Liver (tissue), 3 donors: ENCODE measurements around the gene KCNQ5.
"Not testable (repeated sequence)": the region's sequence is repeated elsewhere in the genome, so short reads cannot be mapped to it uniquely, and the experiment has no call there.

Experiments used
- CTCF ChIP-seq: fragments of 150-350 bp; IDR thresholded peaks from 2 replicates; pipeline ENCODE4 v1.5.1; 2017; ENCODE audit warnings: improper control_type of control experiment, low read depth, low read length; ENCODE audit not compliant: missing input control
- EGR1 ChIP-seq, 2 donors: IDR thresholded peaks; 2 replicates each; pipeline ENCODE4 v1.6.1; 2016 to 2018; ENCODE audit warnings: antibody characterized with exemption in 2 of 2, low read depth in 2 of 2
- GABPA ChIP-seq, 2 donors: IDR thresholded peaks in 1 of 2; conservative IDR thresholded peaks in 1 of 2; 2 replicates each; pipeline ENCODE4 v1.6.1; 2016; ENCODE audit warnings: antibody characterized with exemption in 2 of 2, mild to moderate bottlenecking in 1 of 2, moderate library complexity in 1 of 2
- MAX ChIP-seq: IDR thresholded peaks from 2 replicates; pipeline ENCODE4 v1.6.1; 2016; ENCODE audit warnings: antibody characterized with exemption
- NR2F2 ChIP-seq: IDR thresholded peaks from 2 replicates; pipeline ENCODE4 v1.6.1; 2016; ENCODE audit warnings: antibody characterized with exemption
- REST ChIP-seq: IDR thresholded peaks from 2 replicates; pipeline ENCODE4 v1.6.1; 2016; ENCODE audit warnings: antibody characterized with exemption, mild to moderate bottlenecking
- RXRA ChIP-seq, 2 donors: IDR thresholded peaks; 2 replicates each; pipeline ENCODE4 v1.6.1; 2017 to 2018; ENCODE audit warnings: antibody characterized with exemption in 2 of 2, mild to moderate bottlenecking in 1 of 2
- SP1 ChIP-seq: IDR thresholded peaks from 2 replicates; pipeline ENCODE4 v1.6.1; 2018; ENCODE audit warnings: antibody characterized with exemption, mild to moderate bottlenecking
- TAF1 ChIP-seq: conservative IDR thresholded peaks from 2 replicates; pipeline ENCODE4 v1.6.1; 2016; ENCODE audit warnings: antibody characterized with exemption, mild to moderate bottlenecking
- YY1 ChIP-seq: IDR thresholded peaks from 2 replicates; pipeline ENCODE4 v1.6.1; 2016; ENCODE audit warnings: antibody characterized with exemption, mild to moderate bottlenecking
- ZBTB33 ChIP-seq: IDR thresholded peaks from 2 replicates; pipeline ENCODE4 v1.6.1; 2016; ENCODE audit warnings: antibody characterized with exemption
- donor health status: healthy.
- donor health status: healthy.

- not testable (repeated sequence) for TF ChIP-seq MAX; CTCF; NR2F2; YY1; TAF1; ZBTB33; RXRA (IDR thresholded peaks at IDR 0.05); GABPA (IDR thresholded peaks at IDR 0.05 in 1 of 2, conservative IDR thresholded peaks at IDR 0.05 in 1 of 2); REST; SP1; EGR1 (IDR thresholded peaks at IDR 0.05; ENCODE audit: low read depth in 2 of 2)
Observed at GRCh38 chr6:73193302-73193701, 571.4 kb downstream of the KCNQ5 start.
